ENCODE data around the gene ETFA.

Gene ETFA

GRCh38 chr15:76217029-76217881, 94.0 kb downstream of the ETFA start:
- no peak for DNase-seq (ENCODE audit: low read depth)

- DNase-seq (ENCODE audit: low read depth) = no peak
These were observed 95.6 kb downstream of the ETFA start for GRCh38 chr15:76215634-76216033.

GRCh38 chr15:76209942-76210341, 101.3 kb downstream of the ETFA start:
- no peak for DNase-seq (ENCODE audit: low read depth)

- DNase-seq (ENCODE audit: low read depth) = no peak
These were observed 101.7 kb downstream of the ETFA start for GRCh38 chr15:76209523-76209922.

GRCh38 chr15:76208786-76209424, 102.4 kb downstream of the ETFA start:
- DNase-seq (ENCODE audit: low read depth) = peak; percentile 39

GRCh38 chr15:76208084-76208785, 103.0 kb downstream of the ETFA start:
- DNase-seq (ENCODE audit: low read depth) = no peak

- no peak for DNase-seq (ENCODE audit: low read depth)
These were observed 104.8 kb downstream of the ETFA start for GRCh38 chr15:76206325-76206976.

- DNase-seq (ENCODE audit: low read depth) = no peak
These were observed 106.3 kb downstream of the ETFA start for GRCh38 chr15:76204916-76205460.

- DNase-seq (ENCODE audit: low read depth) = no peak
These were observed 107.0 kb downstream of the ETFA start for GRCh38 chr15:76204109-76204845.

GRCh38 chr15:76203346-76204108, 107.7 kb downstream of the ETFA start:
- DNase-seq (ENCODE audit: low read depth) = no peak

GRCh38 chr15:76201536-76202255, 109.6 kb downstream of the ETFA start:
- no peak for DNase-seq (ENCODE audit: low read depth)

- DNase-seq (ENCODE audit: low read depth) = no peak
These were observed 110.6 kb downstream of the ETFA start for GRCh38 chr15:76200641-76201105.

GRCh38 chr15:76200083-76200465, 111.2 kb downstream of the ETFA start:
- DNase-seq (ENCODE audit: low read depth) = no peak

- DNase-seq (ENCODE audit: low read depth) = peak; percentile 81
These were observed 111.9 kb downstream of the ETFA start for GRCh38 chr15:76199106-76200082.

GRCh38 chr15:76198456-76199105, 112.7 kb downstream of the ETFA start:
- DNase-seq (ENCODE audit: low read depth) = no peak

- peak; percentile 51 for DNase-seq (ENCODE audit: low read depth)
These were observed 113.4 kb downstream of the ETFA start for GRCh38 chr15:76197703-76198455.
